Upper lobe of right lung (tissue), 1 donor: ENCODE data around the gene TMEM86A. TPM values are rescaled to one million over a fixed set of nuclear protein-coding genes. Genes with fewer than 3 reads are reported as not detected.
"Not testable (repeated sequence)": the region's sequence is repeated elsewhere in the genome, so short reads cannot be mapped to it uniquely, and the experiment has no call there.

ENCODE experiments used
- ATAC-seq: fragments of 200-7000 bp; cut with Tn5 transposase; one replicate; pipeline ENCODE4 v1.9.1; 2020; ENCODE audit warnings: mild to moderate bottlenecking, moderate library complexity
- DNase-seq: peaks from one replicate; pipeline ENCODE4 v3.0.0-alpha.2; 2020
- H3K27ac ChIP-seq: fragments of 200-600 bp; one replicate; pipeline ENCODE4 v1.8.0; 2022
- H3K27me3 ChIP-seq: fragments of 200-600 bp; one replicate; pipeline ENCODE4 v1.8.0; 2022; ENCODE audit warnings: mild to moderate bottlenecking
- H3K36me3 ChIP-seq: fragments of 200-600 bp; one replicate; pipeline ENCODE4 v1.8.0; 2022
- H3K4me1 ChIP-seq: fragments of 200-600 bp; one replicate; pipeline ENCODE4 v1.8.0; 2022
- H3K4me3 ChIP-seq: fragments of 200-600 bp; one replicate; pipeline ENCODE4 v1.8.0; 2022; ENCODE audit warnings: mild to moderate bottlenecking
- H3K9me3 ChIP-seq: fragments of 200-600 bp; one replicate; pipeline ENCODE4 v1.8.0; 2022
- CTCF ChIP-seq: fragments of 200-600 bp; IDR thresholded peaks from one replicate; pipeline ENCODE4 v1.8.0; 2022; ENCODE audit warnings: antibody characterized with exemption
- intact Hi-C: fragments of 100-400 bp; cut with DNase I; formaldehyde crosslinking; loops from one replicate; pipeline ENCODE4 v1.11.0; 2022
- total RNA-seq: library from RNA; stranded (reverse); fragmentation: NEBNext Ultra II Directional; extraction: Animal tissue kit (Norgen Biotek cat#: 25700); gene quantifications from one replicate; pipeline ENCODE4 v1.2.1, GENCODE V29; 2021
- donor health status: DM: no; HTN: yes; CAD: no; lungs with severe emphysema.

Gene TMEM86A
- total RNA-seq, 1 donor from 2014 or later, result 6.3 TPM

- Histone ChIP-seq H3K36me3 (no peaks in the 10 kb centered on the region), H3K4me3 (no peak overlapping the region), H3K4me1 (no peaks in the 10 kb centered on the region), H3K27ac (no peak overlapping the region), H3K9me3 (no peaks in the 10 kb centered on the region), H3K27me3 (no peaks in the 10 kb centered on the region)
- intact Hi-C loops, result no loop called here
- DNase-seq (no peak), ATAC-seq (no peak)
- no peak for TF ChIP-seq CTCF
Measured at GRCh38 chr11:18677560-18677959, 21.0 kb upstream of the TMEM86A start.

- H3K9me3 ChIP-seq, H3K36me3 ChIP-seq, intact Hi-C loops, H3K27ac ChIP-seq, ATAC-seq, H3K4me3 ChIP-seq, H3K4me1 ChIP-seq, H3K27me3 ChIP-seq, DNase-seq: not testable (repeated sequence)
Measured at GRCh38 chr11:18681949-18682348, 16.6 kb upstream of the TMEM86A start.

GRCh38 chr11:18682466-18682865, 16.1 kb upstream of the TMEM86A start:
- Histone ChIP-seq H3K27ac (no peak overlapping the region), H3K9me3 (no peaks in the 10 kb centered on the region), H3K4me1 (no peaks in the 10 kb centered on the region), H3K27me3 (no peaks in the 10 kb centered on the region), H3K36me3 (no peaks in the 10 kb centered on the region), H3K4me3 (no peak overlapping the region)
- TF ChIP-seq CTCF, result no peak
- intact Hi-C loops, result no loop called here
- DNase-seq (no peak), ATAC-seq (no peak)

- no peaks in the 10 kb centered on the region for H3K27me3 ChIP-seq
- H3K4me1 ChIP-seq, result no peaks in the 10 kb centered on the region
- no peak overlapping the region for H3K4me3 ChIP-seq
- intact Hi-C loops, result no loop called here
- ATAC-seq, result no peak
- no peak overlapping the region for H3K27ac ChIP-seq
- TF ChIP-seq CTCF, result no peak
- H3K9me3 ChIP-seq, result no peaks in the 10 kb centered on the region
- no peak for DNase-seq
- H3K36me3 ChIP-seq, result no peaks in the 10 kb centered on the region
Measured at GRCh38 chr11:18684267-18684666, 14.3 kb upstream of the TMEM86A start.

- H3K36me3 ChIP-seq, H3K27me3 ChIP-seq, ATAC-seq, DNase-seq, intact Hi-C loops, H3K9me3 ChIP-seq, H3K4me3 ChIP-seq, H3K27ac ChIP-seq, H3K4me1 ChIP-seq: not testable (repeated sequence)
Measured at GRCh38 chr11:18691467-18692140, 7.0 kb upstream of the TMEM86A start.

GRCh38 chr11:18692941-18693760, 5.4 kb upstream of the TMEM86A start:
- intact Hi-C loops, result no loop called here
- peaks cover 4% of the 10 kb centered on the region for H3K4me1 ChIP-seq
- H3K9me3 ChIP-seq, result no peaks in the 10 kb centered on the region
- ATAC-seq, result no peak
- H3K27ac ChIP-seq, result no peak overlapping the region
- H3K4me3 ChIP-seq, result no peak overlapping the region
- no peak for TF ChIP-seq CTCF
- H3K27me3 ChIP-seq, result no peaks in the 10 kb centered on the region
- DNase-seq, result no peak
- no peaks in the 10 kb centered on the region for H3K36me3 ChIP-seq
